Bronchial epithelial cell (primary cell): Measurements from ENCODE around the gene WASF3. TPM values are rescaled to one million over a fixed set of nuclear protein-coding genes. Genes with fewer than 3 reads are reported as not detected.

Experiments used
- DNase-seq: peaks from one replicate; pipeline ENCODE4 v3.0.0-alpha.2; 2010; ENCODE audit warnings: low read depth
- FAIRE-seq: peaks from 2 replicates; lab custom pipeline; 2011; peaks lifted over from hg19 to GRCh38; lab: Jason Lieb, UNC
- H3K27me3 ChIP-seq: 2 replicates; pipeline ENCODE4 v1.5.1; 2011; ENCODE audit warnings: low read length; ENCODE audit not compliant: control insufficient read depth, insufficient read depth
- H3K36me3 ChIP-seq: 2 replicates; pipeline ENCODE4 v1.5.1; 2011; ENCODE audit warnings: low read length; ENCODE audit not compliant: control insufficient read depth, insufficient read depth
- H3K4me3 ChIP-seq: 2 replicates; pipeline ENCODE4 v1.5.1; 2011; ENCODE audit warnings: mild to moderate bottlenecking, low read depth, low read length, control low read depth
- total RNA-seq: library from RNA; depleted of rRNA; stranded (reverse); fragments of >200 nt; gene quantifications from 2 replicates; pipeline ENCODE4 v1.2.1, GENCODE V29; 2014
- TF ChIP-seq, protein P1 (sequence below): IDR thresholded peaks from 2 replicates; pipeline ENCODE4 v1.5.1; 2011; ENCODE audit warnings: mild to moderate bottlenecking, moderate library complexity, low read length, control low read depth, inconsistent platforms; ENCODE audit not compliant: insufficient read depth, severe bottlenecking

Gene WASF3
- total RNA-seq, 1 donor from 2014 or later = 4.5 TPM

DNA sequence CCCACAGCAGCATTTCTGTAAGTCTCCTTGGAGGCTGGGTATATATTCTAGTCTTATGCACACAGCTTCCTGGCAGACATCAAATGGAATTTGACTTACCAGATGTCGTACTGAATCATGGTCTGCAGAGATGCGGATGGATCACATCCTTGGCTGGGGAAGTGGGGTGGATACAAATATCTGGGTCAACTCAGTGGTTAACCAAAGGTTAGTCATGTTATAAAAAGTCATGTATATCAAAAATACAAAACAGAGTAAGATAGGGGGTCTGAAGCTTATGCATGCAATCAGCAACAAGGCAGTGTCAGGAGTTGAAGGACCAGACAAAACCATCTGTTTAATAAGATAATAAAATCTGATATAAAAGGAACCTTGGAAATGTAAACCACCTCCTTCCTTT, 61.9 kb downstream of the WASF3 start:
- no peak for FAIRE-seq

DNA sequence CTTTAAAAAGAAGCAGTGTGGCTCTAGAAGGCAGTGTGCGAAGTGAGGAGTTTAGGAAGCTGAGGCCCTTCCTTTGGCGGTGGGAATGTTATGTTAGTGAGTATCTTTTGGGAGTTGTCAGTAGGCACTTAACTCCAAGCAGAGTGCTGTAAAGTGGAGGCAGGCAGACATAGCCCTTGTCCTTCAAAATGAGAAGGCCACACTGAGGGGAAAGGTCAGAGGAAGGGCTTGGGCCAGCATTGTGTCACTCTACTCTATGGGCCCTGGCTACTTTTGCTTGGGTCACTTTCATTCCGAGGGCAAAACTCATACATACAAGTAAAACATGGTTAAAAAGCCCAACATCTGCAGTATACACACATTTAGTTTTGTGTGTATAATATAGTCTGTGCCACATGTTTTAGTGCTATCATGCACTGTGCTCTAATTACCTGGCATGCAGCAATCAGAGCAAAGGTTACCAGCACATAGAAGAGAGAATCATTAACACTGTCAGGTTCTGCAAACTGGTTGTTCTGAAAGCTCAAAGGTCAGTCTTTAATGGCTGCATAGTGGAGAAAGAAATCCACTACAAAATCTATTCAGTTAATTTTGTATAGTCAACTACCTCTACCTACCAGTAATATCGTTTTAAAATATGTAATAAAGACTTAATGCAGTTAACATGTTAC, 64.4 kb downstream of the WASF3 start:
- FAIRE-seq (no peak), DNase-seq (no peak)
- no peaks in the 10 kb centered on the region for H3K27me3 ChIP-seq

More for the DNA sequence above, 61.9 kb downstream of the WASF3 start:
- H3K36me3 ChIP-seq = no peaks in the 10 kb centered on the region
- no peaks in the 10 kb centered on the region for H3K27me3 ChIP-seq
- no peak overlapping the region for H3K4me3 ChIP-seq
- TF ChIP-seq, protein P1, sequence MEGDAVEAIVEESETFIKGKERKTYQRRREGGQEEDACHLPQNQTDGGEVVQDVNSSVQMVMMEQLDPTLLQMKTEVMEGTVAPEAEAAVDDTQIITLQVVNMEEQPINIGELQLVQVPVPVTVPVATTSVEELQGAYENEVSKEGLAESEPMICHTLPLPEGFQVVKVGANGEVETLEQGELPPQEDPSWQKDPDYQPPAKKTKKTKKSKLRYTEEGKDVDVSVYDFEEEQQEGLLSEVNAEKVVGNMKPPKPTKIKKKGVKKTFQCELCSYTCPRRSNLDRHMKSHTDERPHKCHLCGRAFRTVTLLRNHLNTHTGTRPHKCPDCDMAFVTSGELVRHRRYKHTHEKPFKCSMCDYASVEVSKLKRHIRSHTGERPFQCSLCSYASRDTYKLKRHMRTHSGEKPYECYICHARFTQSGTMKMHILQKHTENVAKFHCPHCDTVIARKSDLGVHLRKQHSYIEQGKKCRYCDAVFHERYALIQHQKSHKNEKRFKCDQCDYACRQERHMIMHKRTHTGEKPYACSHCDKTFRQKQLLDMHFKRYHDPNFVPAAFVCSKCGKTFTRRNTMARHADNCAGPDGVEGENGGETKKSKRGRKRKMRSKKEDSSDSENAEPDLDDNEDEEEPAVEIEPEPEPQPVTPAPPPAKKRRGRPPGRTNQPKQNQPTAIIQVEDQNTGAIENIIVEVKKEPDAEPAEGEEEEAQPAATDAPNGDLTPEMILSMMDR = no peak
- peak; percentile 49 for DNase-seq

DNA sequence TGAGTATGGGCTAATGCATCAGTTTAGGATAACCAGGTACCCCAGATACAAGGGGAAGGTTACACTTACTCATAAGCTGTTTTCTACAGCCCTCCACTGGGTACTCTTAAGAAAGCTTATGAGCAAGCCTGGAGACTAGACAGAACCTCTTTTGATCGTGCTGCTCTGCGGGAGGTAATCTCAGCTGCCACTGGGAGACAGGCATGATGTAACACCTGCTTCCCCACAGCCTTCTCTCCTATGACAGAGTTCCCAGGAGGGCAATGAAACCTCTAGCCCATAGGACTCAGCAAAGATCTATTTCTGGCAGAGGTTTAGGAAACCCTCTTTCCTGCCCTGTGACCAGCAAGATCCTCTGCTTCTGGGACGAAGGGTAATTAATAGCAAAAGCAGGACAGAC, 65.6 kb downstream of the WASF3 start:
- no peaks in the 10 kb centered on the region for H3K27me3 ChIP-seq
- no peak for DNase-seq
- H3K4me3 ChIP-seq = no peak overlapping the region
- FAIRE-seq = no peak
- no peaks in the 10 kb centered on the region for H3K36me3 ChIP-seq
- TF ChIP-seq, protein P1 = no peak

More for the DNA sequence above, 64.4 kb downstream of the WASF3 start:
- TF ChIP-seq, protein P1 = no peak
- H3K4me3 ChIP-seq = no peak overlapping the region
- H3K36me3 ChIP-seq = no peaks in the 10 kb centered on the region

GRCh38 chr13:26624572-26624971, 67.1 kb downstream of the WASF3 start:
- Histone ChIP-seq H3K27me3 (no peaks in the 10 kb centered on the region), H3K4me3 (no peak overlapping the region), H3K36me3 (no peaks in the 10 kb centered on the region)
- TF ChIP-seq, protein P1 = no peak
- no peak for FAIRE-seq
- DNase-seq = no peak

- H3K4me3 ChIP-seq = no peak overlapping the region
- TF ChIP-seq, protein P1 = no peak
- no peak for DNase-seq
- FAIRE-seq = no peak
- H3K27me3 ChIP-seq = no peaks in the 10 kb centered on the region
- no peaks in the 10 kb centered on the region for H3K36me3 ChIP-seq
Observed at GRCh38 chr13:26626271-26626670, 68.8 kb downstream of the WASF3 start.

- FAIRE-seq (no peak), DNase-seq (peak; percentile 28)
- Histone ChIP-seq H3K27me3 (no peaks in the 10 kb centered on the region), H3K4me3 (no peak overlapping the region), H3K36me3 (no peaks in the 10 kb centered on the region)
- TF ChIP-seq, protein P1 = peak; percentile 32
Observed at GRCh38 chr13:26628706-26629105, 71.2 kb downstream of the WASF3 start.
